ENCODE data around the gene C9orf85.

The C9orf85 gene

DNA sequence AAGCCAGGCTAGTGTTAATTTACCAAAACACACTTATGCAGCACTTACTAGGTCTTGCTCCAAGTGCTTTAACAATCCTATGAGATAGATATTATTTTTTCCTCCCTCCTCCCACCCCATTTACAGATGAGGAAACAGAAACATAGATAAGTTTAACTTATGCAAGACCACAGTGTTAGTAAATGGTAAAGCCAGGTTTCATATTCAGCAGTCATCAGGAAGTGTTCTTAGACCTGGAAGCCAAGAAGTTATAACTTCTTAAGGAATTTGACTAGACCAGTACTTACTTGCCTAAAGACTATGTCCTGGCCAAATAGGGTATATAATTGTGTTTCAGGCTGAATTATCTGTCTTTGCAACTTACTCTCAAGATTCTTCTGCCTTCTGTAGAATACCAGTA, 16.3 kb upstream of the C9orf85 start:
- peak; percentile 26 to 38 for DNase-seq (ENCODE audit: low read depth in 1 of 2, low spot score in 1 of 2)
- no peak for TF ChIP-seq SPI1 (IDR thresholded peaks at IDR 0.05; ENCODE audit: borderline replicate concordance, low read depth)
- TF ChIP-seq, protein P1, sequence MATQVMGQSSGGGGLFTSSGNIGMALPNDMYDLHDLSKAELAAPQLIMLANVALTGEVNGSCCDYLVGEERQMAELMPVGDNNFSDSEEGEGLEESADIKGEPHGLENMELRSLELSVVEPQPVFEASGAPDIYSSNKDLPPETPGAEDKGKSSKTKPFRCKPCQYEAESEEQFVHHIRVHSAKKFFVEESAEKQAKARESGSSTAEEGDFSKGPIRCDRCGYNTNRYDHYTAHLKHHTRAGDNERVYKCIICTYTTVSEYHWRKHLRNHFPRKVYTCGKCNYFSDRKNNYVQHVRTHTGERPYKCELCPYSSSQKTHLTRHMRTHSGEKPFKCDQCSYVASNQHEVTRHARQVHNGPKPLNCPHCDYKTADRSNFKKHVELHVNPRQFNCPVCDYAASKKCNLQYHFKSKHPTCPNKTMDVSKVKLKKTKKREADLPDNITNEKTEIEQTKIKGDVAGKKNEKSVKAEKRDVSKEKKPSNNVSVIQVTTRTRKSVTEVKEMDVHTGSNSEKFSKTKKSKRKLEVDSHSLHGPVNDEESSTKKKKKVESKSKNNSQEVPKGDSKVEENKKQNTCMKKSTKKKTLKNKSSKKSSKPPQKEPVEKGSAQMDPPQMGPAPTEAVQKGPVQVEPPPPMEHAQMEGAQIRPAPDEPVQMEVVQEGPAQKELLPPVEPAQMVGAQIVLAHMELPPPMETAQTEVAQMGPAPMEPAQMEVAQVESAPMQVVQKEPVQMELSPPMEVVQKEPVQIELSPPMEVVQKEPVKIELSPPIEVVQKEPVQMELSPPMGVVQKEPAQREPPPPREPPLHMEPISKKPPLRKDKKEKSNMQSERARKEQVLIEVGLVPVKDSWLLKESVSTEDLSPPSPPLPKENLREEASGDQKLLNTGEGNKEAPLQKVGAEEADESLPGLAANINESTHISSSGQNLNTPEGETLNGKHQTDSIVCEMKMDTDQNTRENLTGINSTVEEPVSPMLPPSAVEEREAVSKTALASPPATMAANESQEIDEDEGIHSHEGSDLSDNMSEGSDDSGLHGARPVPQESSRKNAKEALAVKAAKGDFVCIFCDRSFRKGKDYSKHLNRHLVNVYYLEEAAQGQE (IDR thresholded peaks at IDR 0.05; ENCODE audit: insufficient replicate concordance, low read depth): no peak
- TF ChIP-seq GABPA (IDR thresholded peaks at IDR 0.05; ENCODE audit: low read depth): no peak
- TF ChIP-seq, protein P2, sequence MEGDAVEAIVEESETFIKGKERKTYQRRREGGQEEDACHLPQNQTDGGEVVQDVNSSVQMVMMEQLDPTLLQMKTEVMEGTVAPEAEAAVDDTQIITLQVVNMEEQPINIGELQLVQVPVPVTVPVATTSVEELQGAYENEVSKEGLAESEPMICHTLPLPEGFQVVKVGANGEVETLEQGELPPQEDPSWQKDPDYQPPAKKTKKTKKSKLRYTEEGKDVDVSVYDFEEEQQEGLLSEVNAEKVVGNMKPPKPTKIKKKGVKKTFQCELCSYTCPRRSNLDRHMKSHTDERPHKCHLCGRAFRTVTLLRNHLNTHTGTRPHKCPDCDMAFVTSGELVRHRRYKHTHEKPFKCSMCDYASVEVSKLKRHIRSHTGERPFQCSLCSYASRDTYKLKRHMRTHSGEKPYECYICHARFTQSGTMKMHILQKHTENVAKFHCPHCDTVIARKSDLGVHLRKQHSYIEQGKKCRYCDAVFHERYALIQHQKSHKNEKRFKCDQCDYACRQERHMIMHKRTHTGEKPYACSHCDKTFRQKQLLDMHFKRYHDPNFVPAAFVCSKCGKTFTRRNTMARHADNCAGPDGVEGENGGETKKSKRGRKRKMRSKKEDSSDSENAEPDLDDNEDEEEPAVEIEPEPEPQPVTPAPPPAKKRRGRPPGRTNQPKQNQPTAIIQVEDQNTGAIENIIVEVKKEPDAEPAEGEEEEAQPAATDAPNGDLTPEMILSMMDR (IDR thresholded peaks at IDR 0.05; ENCODE audit: insufficient read depth, low read length): no peak
- no peak; the same call in 1 of the 2 replicates for TF ChIP-seq POLR2AphosphoS5 (IDR thresholded peaks at IDR 0.05; ENCODE audit: low read depth)
- no peak overlapping the region for H3K4me3 ChIP-seq (replicated peaks; ENCODE audit: insufficient read depth, low read length)
- no peaks in the 10 kb centered on the region for H3K27me3 ChIP-seq (ENCODE audit: insufficient read depth, poor library complexity, severe bottlenecking)
- peak overlapping the region; percentile 96 for H3K27ac ChIP-seq (replicated peaks)

DNA sequence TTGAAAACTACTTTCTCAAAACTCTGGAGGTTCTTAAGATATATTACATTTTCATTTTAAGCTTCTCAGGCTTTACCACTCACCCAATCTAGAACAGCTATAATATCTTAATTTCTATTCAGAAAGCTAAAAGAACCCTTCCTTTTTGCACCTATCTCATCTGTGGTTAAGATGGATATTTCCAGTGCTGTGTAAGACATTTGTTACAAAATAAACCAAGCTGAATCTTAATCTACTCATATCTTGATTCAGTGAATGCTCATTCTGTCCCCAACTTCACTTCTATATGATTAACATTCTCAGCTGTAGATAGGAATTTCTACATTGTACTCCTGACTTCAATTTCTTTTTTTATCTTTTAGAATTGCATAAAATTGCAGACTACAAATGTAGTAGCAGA, 15.5 kb upstream of the C9orf85 start:
- DNase-seq (ENCODE audit: low read depth in 1 of 2, low spot score in 1 of 2): no peak
- Histone ChIP-seq H3K27me3 (ENCODE audit: insufficient read depth, poor library complexity, severe bottlenecking) (no peaks in the 10 kb centered on the region), H3K27ac (replicated peaks) (peak overlapping the region; percentile 96), H3K4me3 (replicated peaks; ENCODE audit: insufficient read depth, low read length) (no peak overlapping the region)
- TF ChIP-seq, protein P1 (IDR thresholded peaks at IDR 0.05; ENCODE audit: insufficient replicate concordance, low read depth): no peak
- TF ChIP-seq POLR2AphosphoS5 (IDR thresholded peaks at IDR 0.05; ENCODE audit: low read depth) (no peak), GABPA (IDR thresholded peaks at IDR 0.05; ENCODE audit: low read depth) (no peak), SPI1 (IDR thresholded peaks at IDR 0.05; ENCODE audit: borderline replicate concordance, low read depth) (no peak)
- TF ChIP-seq, protein P2 (IDR thresholded peaks at IDR 0.05; ENCODE audit: insufficient read depth, low read length): no peak

DNA sequence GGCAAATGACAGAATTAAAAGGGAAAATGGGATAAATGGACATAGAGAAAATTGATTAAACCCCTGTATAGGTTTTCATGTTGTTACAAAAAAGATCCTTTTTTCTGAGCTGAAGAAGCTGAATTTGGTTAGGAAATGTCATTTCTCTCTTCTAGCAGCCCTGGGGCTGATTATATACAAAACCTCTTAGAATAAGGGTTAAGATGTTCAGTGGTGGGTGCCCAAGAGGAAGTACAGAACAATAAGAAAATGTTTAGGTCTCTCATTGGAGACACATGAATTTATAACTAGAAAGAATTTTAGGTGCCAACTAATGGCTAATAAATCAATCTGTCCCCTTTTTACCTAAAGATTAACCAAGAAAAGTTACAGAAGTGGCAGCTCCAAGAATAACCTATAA, 14.7 kb upstream of the C9orf85 start:
- no peaks in the 10 kb centered on the region for H3K27me3 ChIP-seq (ENCODE audit: insufficient read depth, poor library complexity, severe bottlenecking)
- peak overlapping the region; percentile 96 for H3K27ac ChIP-seq (replicated peaks)
- TF ChIP-seq, protein P1 (IDR thresholded peaks at IDR 0.05; ENCODE audit: insufficient replicate concordance, low read depth): no peak
- TF ChIP-seq SPI1 (IDR thresholded peaks at IDR 0.05; ENCODE audit: borderline replicate concordance, low read depth): peak; percentile 36; the same call in 1 of the 2 replicates
- DNase-seq (ENCODE audit: low read depth in 1 of 2, low spot score in 1 of 2): peak in 1 of 2 experiments; percentile 32
- H3K4me3 ChIP-seq (replicated peaks; ENCODE audit: insufficient read depth, low read length): no peak overlapping the region

All from HL-60 (cell line).